Left renal pelvis (tissue), 4 donors: Measurements from ENCODE around the gene RBX1. TPM values are rescaled to one million over a fixed set of nuclear protein-coding genes. Genes with fewer than 3 reads are reported as not detected.

Experiments
- DNase-seq, 4 donors: peaks; one replicate each; pipeline ENCODE4 v3.0.0-alpha.2; 2013; ENCODE audit warnings: low read depth in 4 of 4, low spot score in 3 of 4
- polyA plus RNA-seq, 4 donors: library from polyadenylated mRNA; unstranded; fragments of 120-200 nt; gene quantifications; one replicate each; pipeline ENCODE4 v1.2.1, GENCODE V29; 2013; ENCODE audit not compliant: insufficient read length in 4 of 4

RBX1 gene
- polyA plus RNA-seq, 4 donors, result 62.1 to 70.9 (median 68.4) TPM

- DNase-seq, result no peak
Measured at GRCh38 chr22:41021061-41021612, 70.0 kb downstream of the RBX1 start.

DNA sequence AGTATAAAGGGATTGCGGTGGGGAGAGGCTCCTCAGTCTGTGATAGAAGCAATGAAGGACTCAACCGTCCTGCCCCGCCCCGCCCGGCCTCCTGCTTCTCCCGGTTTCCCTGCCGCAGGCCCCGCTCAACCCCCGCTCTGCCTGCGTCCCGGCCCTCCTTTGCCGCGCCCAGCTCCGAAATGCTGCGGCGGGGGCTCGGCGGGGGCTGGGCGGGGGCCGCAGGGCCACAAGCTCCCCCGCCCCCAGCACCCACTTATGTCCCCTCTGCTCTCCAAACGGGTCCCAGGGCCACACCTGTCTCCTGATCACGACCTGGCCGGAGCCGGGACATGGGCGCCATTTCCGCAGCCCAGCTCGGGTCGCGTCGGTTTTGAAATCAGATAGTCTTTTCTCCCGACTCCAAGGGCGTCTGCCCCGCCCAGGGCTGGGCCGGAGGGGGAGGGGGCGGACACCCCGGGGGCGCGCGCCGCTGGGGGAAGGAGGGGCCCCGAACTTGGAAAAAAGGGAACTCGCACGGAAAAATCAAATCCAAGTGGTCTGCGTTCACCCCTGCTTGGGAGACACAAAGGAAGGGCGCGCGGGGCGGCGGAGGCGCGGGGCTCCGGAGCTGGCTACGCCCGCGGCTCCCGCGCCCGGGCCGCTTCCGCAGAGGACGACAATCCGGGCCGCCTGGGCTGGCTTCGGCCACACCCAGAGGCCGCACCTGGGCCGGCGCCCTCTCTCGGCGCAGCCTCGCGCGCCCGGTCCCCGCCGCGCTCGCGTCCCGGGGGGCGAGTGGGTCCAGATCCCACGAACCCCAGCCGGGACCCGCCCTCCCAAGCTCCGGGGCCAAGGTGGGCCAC lies 70.7 kb downstream of the RBX1 start:
- peak in 2 of 4 donors; percentile 40 to 57 for DNase-seq

GRCh38 chr22:41022470-41023298 lies 71.5 kb downstream of the RBX1 start:
- DNase-seq, result peak in 3 of 4 donors; percentile 73 to 79 (median 76)

Other genes with a start within 250 kb of the RBX1 start
- gene SLC25A17, start 132.0 kb upstream of the RBX1 start, polyA plus RNA-seq, result 10 to 100 TPM; 29.6 to 41.7 (median 40.1) TPM
- gene ST13, start 94.7 kb upstream of the RBX1 start, polyA plus RNA-seq, result 100 to 1,000 TPM; 470 to 690 (median 582) TPM
- 10 to 100 TPM; 15.0 to 25.4 (median 18.2) TPM for gene XPNPEP3, start 94.2 kb upstream of the RBX1 start, polyA plus RNA-seq
- under 1 TPM; 0.32 to 0.81 (median 0.41) TPM for gene DNAJB7, start 89.3 kb upstream of the RBX1 start, polyA plus RNA-seq
- 10 to 100 TPM; 50.6 to 79.5 (median 56.7) TPM for gene EP300, start 141.2 kb downstream of the RBX1 start, polyA plus RNA-seq